Muscle of leg (tissue), 11 donors: ENCODE measurements around the gene MRGPRG. TPM values are rescaled to one million over a fixed set of nuclear protein-coding genes. Genes with fewer than 3 reads are reported as not detected.

Source experiments
- DNase-seq: peaks from one replicate; pipeline ENCODE4 v3.0.0; 2013
- H3K27ac ChIP-seq: one replicate; pipeline ENCODE4 v1.5.1; 2013; ENCODE audit warnings: mild to moderate bottlenecking, low read length, control low read depth
- H3K27me3 ChIP-seq: one replicate; pipeline ENCODE4 v1.6.1; 2013; ENCODE audit warnings: low read length; ENCODE audit not compliant: control insufficient read depth, insufficient read depth
- H3K36me3 ChIP-seq: one replicate; pipeline ENCODE4 v1.6.1; 2013; ENCODE audit warnings: low read length; ENCODE audit not compliant: control insufficient read depth, insufficient read depth
- H3K4me1 ChIP-seq: one replicate; pipeline ENCODE4 v1.6.1; 2013; ENCODE audit warnings: low read length; ENCODE audit not compliant: control insufficient read depth, insufficient read depth
- H3K4me3 ChIP-seq: one replicate; pipeline ENCODE4 v1.5.1; 2013; ENCODE audit warnings: low read length, control low read depth
- H3K9me3 ChIP-seq: replicated peaks from 2 replicates; pipeline ENCODE4 v1.6.1; 2013; ENCODE audit warnings: low read depth, low read length; ENCODE audit not compliant: control insufficient read depth
- WGBS: methylation state at CpG from one replicate; pipeline ENCODE4 v1.1.5; 2013; ENCODE audit warnings: missing lambda C conversion rate; ENCODE audit not compliant: insufficient coverage; 5-methylcytosine and 5-hydroxymethylcytosine counted together
- polyA plus RNA-seq, 8 donors: library from polyadenylated mRNA; unstranded; fragments of 120-200 nt; gene quantifications; one replicate each; pipeline versions ENCODE4 v1.2.1 to v1.2.3, GENCODE V29; 2013; ENCODE audit warnings: inconsistent platforms in 1 of 8, low replicate concordance in 1 of 8; ENCODE audit not compliant: insufficient read length in 8 of 8, insufficient read depth in 1 of 8
- total RNA-seq: library from RNA; stranded (reverse); fragments of 120-200 nt; gene quantifications from one replicate; pipeline ENCODE4 v1.2.4, GENCODE V29; 2013

MRGPRG gene
- total and polyA plus RNA-seq, 9 donors, result not detected

- H3K4me3 ChIP-seq, result no peak overlapping the region
- WGBS, result 68% methylated on average over 13 of the region's 19 CpGs
- no peaks in the 10 kb centered on the region for H3K9me3 ChIP-seq
- no peak overlapping the region for H3K27ac ChIP-seq
- DNase-seq, result no peak
- no peaks in the 10 kb centered on the region for H3K4me1 ChIP-seq
- peaks cover 14% of the 10 kb centered on the region for H3K27me3 ChIP-seq
- H3K36me3 ChIP-seq, result no peaks in the 10 kb centered on the region
Measured at GRCh38 chr11:3193373-3194015, 25.1 kb downstream of the MRGPRG start.

DNA sequence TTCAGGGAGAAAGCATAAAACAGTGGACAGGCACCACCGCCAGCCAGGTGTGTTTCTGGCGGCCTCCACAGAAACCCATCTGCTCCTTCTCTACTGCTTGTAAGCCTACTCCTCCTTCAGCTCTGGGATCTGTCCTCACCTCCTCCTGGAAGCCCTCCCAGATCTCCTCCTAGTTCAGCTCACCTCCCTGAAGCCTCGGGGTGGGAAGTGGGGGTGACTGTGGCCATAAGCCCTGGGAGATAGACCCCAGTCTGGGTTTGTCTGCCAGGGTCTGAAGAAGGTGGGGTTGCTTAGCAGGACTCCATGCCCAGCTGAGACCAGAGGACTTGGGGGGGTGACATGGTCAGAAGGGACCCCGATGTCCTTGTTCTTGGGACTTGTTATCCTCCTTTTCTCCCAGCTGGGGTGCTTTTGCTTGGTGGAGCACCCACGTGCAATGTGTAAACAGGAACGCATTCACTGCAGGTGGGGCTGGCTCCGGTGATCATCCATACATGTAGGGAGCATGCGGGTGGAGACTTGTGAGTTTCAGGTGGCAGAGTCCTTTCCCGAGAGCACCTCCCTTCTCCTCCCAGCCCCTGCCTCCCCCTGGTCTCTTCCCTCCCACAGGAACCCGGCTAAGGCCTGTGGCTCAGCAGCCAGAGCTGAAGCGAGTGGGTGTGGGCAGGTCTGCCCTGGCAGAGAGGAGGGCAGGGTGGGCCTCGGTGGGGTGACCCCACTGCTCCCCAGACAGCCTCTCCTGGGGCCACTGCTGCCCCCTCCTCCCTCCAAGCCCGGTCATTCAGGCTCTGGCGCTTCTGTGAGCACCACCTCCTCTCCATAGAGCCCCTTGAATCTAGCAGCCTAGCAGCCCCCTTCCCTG lies 25.9 kb downstream of the MRGPRG start:
- H3K4me3 ChIP-seq, result no peak overlapping the region

DNA sequence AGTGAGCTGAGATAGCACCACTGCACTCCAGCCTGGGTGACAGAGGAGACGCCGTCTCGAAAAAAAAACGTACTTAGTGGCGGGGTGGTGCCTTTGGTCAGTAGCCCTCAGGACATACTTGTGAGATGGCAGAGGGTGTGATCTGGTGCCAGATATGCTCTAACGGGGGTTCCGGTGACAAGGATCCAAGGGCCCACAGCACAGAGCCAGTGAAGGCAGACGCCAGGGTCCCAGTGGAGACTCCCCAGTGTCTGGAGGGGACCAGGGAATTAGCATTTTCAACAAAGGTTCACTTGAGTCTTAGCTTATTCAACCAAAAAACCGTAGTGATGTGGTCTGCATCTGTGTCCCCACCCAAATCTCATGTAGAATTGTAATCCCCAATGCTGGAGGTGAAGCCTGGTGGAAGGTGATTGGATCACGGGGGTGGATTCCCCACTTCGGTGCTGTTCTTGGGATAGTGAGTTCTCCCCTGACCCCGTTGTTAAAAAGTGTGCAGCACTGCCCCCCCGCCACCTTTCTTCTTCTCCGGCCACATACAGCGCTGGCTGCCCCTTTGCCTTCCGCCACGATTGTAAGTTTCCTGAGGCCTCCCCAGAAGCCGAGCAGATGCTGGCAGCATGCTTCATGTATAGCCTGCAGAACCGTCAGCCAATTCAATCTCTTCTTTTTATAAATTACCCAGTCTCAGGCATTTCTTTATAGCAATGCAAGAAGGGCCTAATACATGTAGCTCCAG lies 26.9 kb downstream of the MRGPRG start:
- H3K27ac ChIP-seq, result no peak overlapping the region
- H3K36me3 ChIP-seq, result no peaks in the 10 kb centered on the region
- no peak for DNase-seq
- H3K4me1 ChIP-seq, result no peaks in the 10 kb centered on the region
- no peak overlapping the region for H3K4me3 ChIP-seq
- H3K27me3 ChIP-seq, result peaks cover 14% of the 10 kb centered on the region
- no peaks in the 10 kb centered on the region for H3K9me3 ChIP-seq
- 86% methylated on average over 14 of the region's 19 CpGs for WGBS

More for the DNA sequence above, 25.9 kb downstream of the MRGPRG start:
- peaks cover 14% of the 10 kb centered on the region for H3K27me3 ChIP-seq
- DNase-seq, result no peak
- no peaks in the 10 kb centered on the region for H3K4me1 ChIP-seq
- no peaks in the 10 kb centered on the region for H3K9me3 ChIP-seq
- H3K36me3 ChIP-seq, result no peaks in the 10 kb centered on the region
- H3K27ac ChIP-seq, result no peak overlapping the region
- 88% methylated on average over 4 of the region's 14 CpGs for WGBS

DNA sequence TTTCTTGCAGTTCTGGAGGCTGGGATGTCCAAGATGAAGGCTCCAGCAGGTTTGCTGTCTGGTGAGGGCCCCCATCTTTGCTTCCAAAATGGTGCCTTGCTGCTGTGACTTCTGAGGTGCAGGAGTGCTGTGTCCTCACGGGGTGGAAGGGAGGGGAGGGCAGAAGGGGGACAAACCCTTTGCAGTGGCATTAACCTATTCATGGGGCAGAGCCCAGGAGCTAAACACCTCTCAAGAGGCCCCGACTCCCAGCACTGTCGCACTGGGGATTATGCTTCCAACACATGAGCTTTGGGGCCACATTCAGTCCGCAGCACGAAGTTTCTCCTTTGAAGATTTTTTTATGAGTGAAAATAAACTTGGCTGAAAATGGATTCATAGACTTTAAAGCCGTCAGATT lies 28.0 kb downstream of the MRGPRG start:
- H3K36me3 ChIP-seq, result no peaks in the 10 kb centered on the region
- no peak overlapping the region for H3K4me3 ChIP-seq
- no peaks in the 10 kb centered on the region for H3K4me1 ChIP-seq
- DNase-seq, result no peak
- 46% methylated on average over 5 of the region's 6 CpGs for WGBS
- H3K9me3 ChIP-seq, result no peaks in the 10 kb centered on the region
- H3K27ac ChIP-seq, result no peak overlapping the region
- peaks cover 14% of the 10 kb centered on the region for H3K27me3 ChIP-seq

DNA sequence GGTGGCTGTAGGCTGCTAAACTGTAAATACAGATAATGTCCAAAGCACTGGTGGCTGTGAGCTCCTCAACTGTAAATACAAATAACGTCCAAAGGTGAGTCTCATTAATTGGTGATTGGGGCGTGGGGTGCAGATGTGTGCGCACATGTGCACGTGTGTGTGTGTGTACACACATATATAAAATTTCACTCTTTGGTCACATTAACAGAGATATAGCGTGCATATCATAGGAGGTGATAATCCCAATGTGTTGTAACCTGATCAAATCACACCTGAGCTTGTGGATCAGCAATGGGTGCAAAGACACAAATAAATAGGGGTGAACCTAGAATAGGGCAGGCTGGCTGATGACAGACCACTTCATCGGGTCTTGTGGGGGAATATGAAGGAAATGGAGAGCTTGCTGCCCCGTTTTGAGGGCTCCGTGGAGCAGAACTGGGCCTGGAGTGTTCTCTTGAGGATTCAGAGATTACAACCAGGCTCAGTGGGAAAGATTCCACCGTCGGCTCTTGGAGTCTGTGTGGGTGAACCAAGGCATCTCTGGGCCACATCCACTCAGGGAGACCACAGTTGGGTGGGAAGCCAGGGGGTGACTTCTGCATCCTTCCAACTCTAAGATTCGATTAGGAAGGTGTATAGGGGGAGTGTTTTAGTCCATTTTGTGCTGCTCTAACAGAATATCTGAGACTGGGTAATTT lies 28.6 kb downstream of the MRGPRG start:
- no peaks in the 10 kb centered on the region for H3K9me3 ChIP-seq

GRCh38 chr11:3189196-3189843 lies 29.3 kb downstream of the MRGPRG start:
- H3K27me3 ChIP-seq, result peaks cover 14% of the 10 kb centered on the region
- H3K27ac ChIP-seq, result no peak overlapping the region
- DNase-seq, result no peak
- no peaks in the 10 kb centered on the region for H3K36me3 ChIP-seq
- H3K4me3 ChIP-seq, result no peak overlapping the region
- WGBS, result 31% methylated on average over 3 of the region's 15 CpGs
- H3K4me1 ChIP-seq, result no peaks in the 10 kb centered on the region
- no peaks in the 10 kb centered on the region for H3K9me3 ChIP-seq

More for the DNA sequence above, 28.6 kb downstream of the MRGPRG start:
- Histone ChIP-seq H3K27ac (no peak overlapping the region), H3K4me3 (no peak overlapping the region), H3K27me3 (peaks cover 14% of the 10 kb centered on the region), H3K4me1 (no peaks in the 10 kb centered on the region), H3K36me3 (no peaks in the 10 kb centered on the region)
- no peak for DNase-seq
- 87% methylated on average over 5 of the region's 11 CpGs for WGBS

- peaks cover 14% of the 10 kb centered on the region for H3K27me3 ChIP-seq
- 77% methylated on average over 8 of the region's 17 CpGs for WGBS
Measured at GRCh38 chr11:3188496-3189195, 30.0 kb downstream of the MRGPRG start.

GRCh38 chr11:3186166-3186953 lies 32.3 kb downstream of the MRGPRG start:
- H3K4me3 ChIP-seq, result no peak overlapping the region
- DNase-seq, result no peak
- H3K9me3 ChIP-seq, result no peaks in the 10 kb centered on the region
- H3K4me1 ChIP-seq, result no peaks in the 10 kb centered on the region
- WGBS, result 79% methylated on average over 4 of the region's 11 CpGs
- no peaks in the 10 kb centered on the region for H3K36me3 ChIP-seq
- H3K27ac ChIP-seq, result no peak overlapping the region
- H3K27me3 ChIP-seq, result peaks cover 12% of the 10 kb centered on the region

More at GRCh38 chr11:3188496-3189195, 30.0 kb downstream of the MRGPRG start:
- no peaks in the 10 kb centered on the region for H3K9me3 ChIP-seq
- DNase-seq, result no peak
- no peaks in the 10 kb centered on the region for H3K4me1 ChIP-seq
- no peak overlapping the region for H3K4me3 ChIP-seq
- no peak overlapping the region for H3K27ac ChIP-seq
- H3K36me3 ChIP-seq, result no peaks in the 10 kb centered on the region
